HEK293 (cell line): Measurements from ENCODE around the gene UBXN11.

Source experiments
- CTCF ChIA-PET: fragments of 350-600 bp; formaldehyde crosslinking; extraction: SDS; loops from one replicate; lab custom pipeline; 2021; ENCODE audit warnings: antibody characterized with exemption; lab: Yijun Ruan, JAX
- POLR2A ChIA-PET: fragments of 300-600 bp; formaldehyde crosslinking; extraction: SDS; loops from one replicate; lab custom pipeline; 2020; ENCODE audit warnings: antibody characterized with exemption, inconsistent platforms; lab: Yijun Ruan, JAX
- H3K27ac ChIP-seq: fragments of 200-500 bp; sonication (Bioruptor generic); 2 replicates; pipeline ENCODE4 v1.5.1; 2014; ENCODE audit warnings: low read depth, low read length, control low read depth, inconsistent platforms; ENCODE audit errors: extremely low read depth
- H3K36me3 ChIP-seq, 2 experiments: fragments of 200-500 bp in 1 of 2; sonication (Bioruptor generic) in 1 of 2; 1 replicate in 1 of 2; 2 replicates in 1 of 2; pipeline ENCODE4 v1.5.1; 2014 to 2017; ENCODE audit warnings: inconsistent platforms in 2 of 2, low read length in 2 of 2; ENCODE audit not compliant: control insufficient read depth in 2 of 2, insufficient read depth in 1 of 2
- H3K4me1 ChIP-seq: fragments of 200-500 bp; sonication (Bioruptor generic); 2 replicates; pipeline ENCODE4 v1.5.1; 2014; ENCODE audit warnings: mild to moderate bottlenecking, low read length, inconsistent platforms; ENCODE audit not compliant: control insufficient read depth, insufficient read depth
- H3K4me3 ChIP-seq: 2 replicates; pipeline ENCODE4 v1.5.1; 2011; ENCODE audit warnings: low read depth, mild to moderate bottlenecking, control low read depth, low read length, moderate library complexity
- H3K9me3 ChIP-seq: fragments of 200-500 bp; sonication (Bioruptor generic); 2 replicates; pipeline ENCODE4 v1.5.1; 2014; ENCODE audit warnings: low read depth, low read length, inconsistent platforms; ENCODE audit not compliant: control insufficient read depth, insufficient read depth
- GLIS1 ChIP-seq: fragments of 450-650 bp; formaldehyde crosslinking; IDR thresholded peaks from 2 replicates; pipeline ENCODE4 v1.5.1; 2016; ENCODE audit warnings: missing biosample characterization, missing genetic modification characterization
- HOXA7 ChIP-seq: sonication (generic); formaldehyde crosslinking; IDR thresholded peaks from 2 replicates; pipeline ENCODE4 v1.8.1; 2022; ENCODE audit warnings: missing genetic modification reagents, borderline replicate concordance
- RBAK ChIP-seq: fragments of 450-650 bp; formaldehyde crosslinking; IDR thresholded peaks from 2 replicates; pipeline ENCODE4 v1.5.1; 2016; ENCODE audit warnings: missing biosample characterization, missing genetic modification characterization
- SALL2 ChIP-seq: fragments of 450-650 bp; formaldehyde crosslinking; IDR thresholded peaks from 2 replicates; pipeline ENCODE4 v1.5.0; 2017; ENCODE audit warnings: missing biosample characterization, mild to moderate bottlenecking, missing genetic modification characterization, borderline replicate concordance
- ZBTB10 ChIP-seq: fragments of 450-650 bp; formaldehyde crosslinking; IDR thresholded peaks from 2 replicates; pipeline ENCODE4 v1.5.1; 2016; ENCODE audit warnings: missing biosample characterization, missing genetic modification characterization
- ZBTB20 ChIP-seq: fragments of 450-650 bp; formaldehyde crosslinking; IDR thresholded peaks from 2 replicates; pipeline ENCODE4 v1.5.1; 2016; ENCODE audit warnings: missing biosample characterization, missing genetic modification characterization
- ZBTB49 ChIP-seq: fragments of 450-650 bp; formaldehyde crosslinking; IDR thresholded peaks from 2 replicates; pipeline ENCODE4 v1.5.1; 2016; ENCODE audit warnings: missing biosample characterization, missing genetic modification characterization, low read depth
- ZFHX2 ChIP-seq: fragments of 450-650 bp; formaldehyde crosslinking; conservative IDR thresholded peaks from 2 replicates; pipeline ENCODE4 v1.5.1; 2016; ENCODE audit warnings: missing biosample characterization, missing genetic modification characterization
- ZNF132 ChIP-seq: fragments of 450-650 bp; formaldehyde crosslinking; IDR thresholded peaks from 2 replicates; pipeline ENCODE4 v1.5.1; 2017; ENCODE audit warnings: missing biosample characterization, missing genetic modification characterization, borderline replicate concordance
- ZNF133 ChIP-seq: fragments of 450-650 bp; formaldehyde crosslinking; IDR thresholded peaks from 2 replicates; pipeline ENCODE4 v1.5.1; 2016; ENCODE audit warnings: missing biosample characterization, missing genetic modification characterization
- ZNF24 ChIP-seq: fragments of 450-650 bp; formaldehyde crosslinking; IDR thresholded peaks from 2 replicates; pipeline ENCODE4 v1.5.1; 2016; ENCODE audit warnings: missing biosample characterization, missing genetic modification characterization
- ZNF670 ChIP-seq: fragments of 450-650 bp; formaldehyde crosslinking; IDR thresholded peaks from 2 replicates; pipeline ENCODE4 v1.5.1; 2016; ENCODE audit warnings: missing biosample characterization, missing genetic modification characterization, low read depth
- ZNF792 ChIP-seq: fragments of 450-650 bp; formaldehyde crosslinking; IDR thresholded peaks from 2 replicates; pipeline ENCODE4 v1.5.1; 2016; ENCODE audit warnings: missing biosample characterization, missing genetic modification characterization
- TF ChIP-seq, protein P1 (sequence below): fragments of 450-650 bp; formaldehyde crosslinking; IDR thresholded peaks from 2 replicates; pipeline ENCODE4 v1.5.0; 2017; ENCODE audit warnings: missing biosample characterization, missing genetic modification characterization, borderline replicate concordance

UBXN11 gene

DNA sequence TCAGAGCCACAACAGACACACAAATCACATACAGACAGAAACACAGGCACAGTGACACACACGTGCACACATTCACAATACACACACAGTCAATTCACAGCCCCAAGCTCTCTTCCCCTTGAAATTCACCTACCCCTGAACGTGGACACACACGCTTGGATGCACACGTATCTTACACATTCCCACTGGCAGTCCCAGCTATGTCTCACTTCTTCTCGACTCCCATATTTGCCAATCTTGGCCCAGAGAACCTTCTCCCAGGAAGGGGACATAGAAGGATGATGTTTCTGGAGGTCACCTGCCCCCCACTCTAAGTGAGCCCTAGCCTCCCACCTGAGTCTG, 45.9 kb upstream of the UBXN11 start (continued):
- TF ChIP-seq RBAK (tag by site-specific recombination) (no peak), ZBTB10 (tag by site-specific recombination) (no peak), ZBTB20 (tag by site-specific recombination) (no peak), ZNF670 (tag by site-specific recombination) (no peak), SALL2 (tag by site-specific recombination) (no peak)

DNA sequence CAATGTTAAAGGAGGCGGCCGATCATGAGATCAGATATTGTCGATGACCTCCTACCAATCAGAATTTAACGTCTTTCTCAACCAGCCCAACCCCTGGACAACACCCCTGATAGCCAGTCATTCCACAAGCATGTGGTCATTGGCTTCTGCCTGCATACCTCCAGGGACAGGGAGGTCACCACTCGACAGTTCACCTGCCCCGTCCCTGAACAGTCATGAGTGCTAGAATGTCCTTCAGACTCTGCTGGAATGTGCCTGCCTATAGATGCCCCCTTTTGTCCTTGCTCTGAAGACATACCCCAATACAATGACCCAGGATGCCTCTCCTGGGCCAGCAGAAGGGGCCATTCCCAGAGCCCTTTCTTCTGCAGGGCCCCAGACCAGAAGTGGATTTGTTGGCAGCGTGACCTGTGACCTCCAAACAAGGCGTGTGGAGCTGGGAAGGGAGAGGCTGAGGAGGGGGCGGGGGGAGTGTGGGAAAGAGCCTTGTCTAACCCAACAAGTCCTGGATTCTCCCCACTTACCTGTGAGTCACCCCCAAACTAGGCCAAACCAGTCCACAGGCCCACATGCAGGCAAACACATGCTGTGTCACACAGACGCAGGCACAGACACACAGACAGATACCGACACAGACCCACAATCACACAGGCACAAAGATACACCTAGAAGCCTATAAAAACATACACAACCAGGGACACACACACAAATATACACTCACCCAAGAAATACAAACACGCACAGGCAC, 45.3 kb upstream of the UBXN11 start:
- Histone ChIP-seq H3K4me3 (no peak overlapping the region), H3K27ac (no peak overlapping the region), H3K4me1 (no peaks in the 10 kb centered on the region), H3K36me3 (no peaks in the 10 kb centered on the region), H3K9me3 (no peaks in the 10 kb centered on the region)
- POLR2A ChIA-PET, result no interaction called here
- no peak for TF ChIP-seq ZNF132 (tag by site-specific recombination)
- TF ChIP-seq, protein P1, sequence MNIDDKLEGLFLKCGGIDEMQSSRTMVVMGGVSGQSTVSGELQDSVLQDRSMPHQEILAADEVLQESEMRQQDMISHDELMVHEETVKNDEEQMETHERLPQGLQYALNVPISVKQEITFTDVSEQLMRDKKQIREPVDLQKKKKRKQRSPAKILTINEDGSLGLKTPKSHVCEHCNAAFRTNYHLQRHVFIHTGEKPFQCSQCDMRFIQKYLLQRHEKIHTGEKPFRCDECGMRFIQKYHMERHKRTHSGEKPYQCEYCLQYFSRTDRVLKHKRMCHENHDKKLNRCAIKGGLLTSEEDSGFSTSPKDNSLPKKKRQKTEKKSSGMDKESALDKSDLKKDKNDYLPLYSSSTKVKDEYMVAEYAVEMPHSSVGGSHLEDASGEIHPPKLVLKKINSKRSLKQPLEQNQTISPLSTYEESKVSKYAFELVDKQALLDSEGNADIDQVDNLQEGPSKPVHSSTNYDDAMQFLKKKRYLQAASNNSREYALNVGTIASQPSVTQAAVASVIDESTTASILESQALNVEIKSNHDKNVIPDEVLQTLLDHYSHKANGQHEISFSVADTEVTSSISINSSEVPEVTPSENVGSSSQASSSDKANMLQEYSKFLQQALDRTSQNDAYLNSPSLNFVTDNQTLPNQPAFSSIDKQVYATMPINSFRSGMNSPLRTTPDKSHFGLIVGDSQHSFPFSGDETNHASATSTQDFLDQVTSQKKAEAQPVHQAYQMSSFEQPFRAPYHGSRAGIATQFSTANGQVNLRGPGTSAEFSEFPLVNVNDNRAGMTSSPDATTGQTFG (tag by site-specific recombination), result 0 out of 2 replicates have a peak, but pooled peaks have one; percentile 48
- TF ChIP-seq GLIS1 (tag by site-specific recombination), result 0 out of 2 replicates have a peak, but pooled peaks have one; percentile 5
- CTCF ChIA-PET, result interaction anchor here (0.7 to 4.2 kb wide), 4 partner anchors 12 to 75 kb away, joined by 4 to 26 read pairs (median 11); no protein-coding TSS in a partner anchor

DNA sequence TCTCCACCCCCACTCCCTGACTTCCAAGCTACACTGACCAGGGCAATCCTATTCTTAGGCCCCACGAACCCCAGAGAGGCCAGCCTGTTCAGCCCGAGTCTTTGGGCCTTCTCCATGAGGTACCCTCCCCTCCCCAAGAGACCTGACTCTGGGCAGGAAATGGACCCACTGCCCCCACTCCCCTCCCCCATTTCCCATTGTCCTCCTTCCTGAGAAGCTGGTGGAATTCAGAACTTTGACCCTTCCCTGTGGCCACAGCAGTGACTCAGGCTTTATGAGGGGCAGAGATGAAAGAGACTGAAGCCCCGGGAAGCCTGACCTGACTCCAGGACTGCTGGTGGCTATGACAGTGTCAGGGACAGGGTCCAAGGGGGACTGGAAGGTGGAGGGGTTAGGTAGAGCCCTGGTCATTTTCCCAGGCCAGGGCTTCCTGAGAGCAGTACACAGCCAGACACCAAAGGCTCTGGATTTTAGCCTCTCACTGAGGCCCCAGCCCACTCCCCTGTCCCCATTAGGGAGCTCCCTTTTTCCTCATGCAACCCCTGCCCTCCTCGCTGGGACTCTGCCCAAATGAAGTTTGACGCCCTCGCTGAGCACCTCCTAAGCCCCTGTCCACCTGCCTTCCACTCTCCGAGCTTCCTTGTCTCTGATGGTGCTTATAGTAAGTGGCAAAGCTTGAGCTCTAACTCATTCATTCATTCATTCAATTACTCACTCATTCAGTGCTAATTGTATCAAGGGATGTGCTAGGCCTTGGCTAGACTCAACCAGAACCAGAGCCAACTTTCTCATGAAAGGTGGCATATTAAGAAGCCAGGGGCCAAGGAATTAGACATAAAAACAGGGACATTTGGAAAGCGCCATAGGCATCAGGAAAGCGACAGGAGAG, 44.5 kb upstream of the UBXN11 start:
- Histone ChIP-seq H3K4me1 (no peaks in the 10 kb centered on the region), H3K9me3 (no peaks in the 10 kb centered on the region), H3K27ac (no peak overlapping the region), H3K4me3 (no peak overlapping the region), H3K36me3 (no peaks in the 10 kb centered on the region)
- ChIA-PET POLR2A (no interaction called here), CTCF (interaction anchor here (0.7 to 1.8 kb wide), 3 partner anchors 13 to 74 kb away, joined by 4 to 16 read pairs (median 6); no protein-coding TSS in a partner anchor)
- TF ChIP-seq ZNF24 (tag by site-specific recombination) (0 out of 2 replicates have a peak, but pooled peaks have one; percentile 38), ZNF133 (tag by site-specific recombination) (no peak), HOXA7 (CRISPR knock-in tag) (no peak), ZFHX2 (no peak), ZNF792 (tag by site-specific recombination) (no peak), ZBTB49 (tag by site-specific recombination) (no peak)
